ENCODE results near the gene CDH12. TPM values are rescaled to one million over a fixed set of nuclear protein-coding genes. Genes with fewer than 3 reads are reported as not detected.
"Not testable (repeated sequence)": the region's sequence is repeated elsewhere in the genome, so short reads cannot be mapped to it uniquely, and the experiment has no call there.

The CDH12 gene
- total RNA-seq, 6 experiments from 2014 or later, result not detected

GRCh38 chr5:22151801-22152200 is 701.3 kb downstream of the CDH12 start:
- not testable (repeated sequence) for H3K4me3 Mint-ChIP-seq; H3K27ac Mint-ChIP-seq; H3K9me3 Mint-ChIP-seq; H3K27me3 Mint-ChIP-seq (ENCODE audit: insufficient read depth); H3K4me1 Mint-ChIP-seq (ENCODE audit: low read depth); DNase-seq; H3K36me3 Mint-ChIP-seq (ENCODE audit: low read depth)

DNA sequence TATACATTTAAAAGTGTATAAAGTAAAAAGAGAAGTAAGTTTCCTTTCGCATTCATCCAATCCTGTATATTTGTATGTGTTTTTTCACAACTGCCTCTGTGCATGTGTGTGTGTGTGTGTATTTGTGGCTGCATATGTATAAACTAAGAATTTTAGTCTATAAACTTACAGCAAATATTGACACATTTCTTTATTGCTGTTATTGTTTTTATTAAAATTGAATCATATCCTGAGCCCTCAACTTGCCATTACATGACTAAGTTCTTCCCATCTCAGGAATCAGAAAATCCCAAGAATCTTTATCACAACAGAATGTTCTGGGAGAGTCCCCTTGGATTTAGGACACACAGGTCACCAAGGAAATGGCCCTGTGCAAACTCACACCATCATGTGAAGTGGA is 712.7 kb downstream of the CDH12 start:
- DNase-seq; H3K4me1 Mint-ChIP-seq (ENCODE audit: low read depth); H3K27ac Mint-ChIP-seq; H3K36me3 Mint-ChIP-seq (ENCODE audit: low read depth); H3K27me3 Mint-ChIP-seq (ENCODE audit: insufficient read depth); H3K4me3 Mint-ChIP-seq: not testable (repeated sequence)
- H3K9me3 Mint-ChIP-seq, result peaks cover 18% of the 10 kb centered on the region

GRCh38 chr5:22139662-22140300 is 713.4 kb downstream of the CDH12 start:
- not testable (repeated sequence) for H3K36me3 Mint-ChIP-seq (ENCODE audit: low read depth); H3K27me3 Mint-ChIP-seq (ENCODE audit: insufficient read depth); H3K27ac Mint-ChIP-seq; H3K4me1 Mint-ChIP-seq (ENCODE audit: low read depth); DNase-seq; H3K4me3 Mint-ChIP-seq
- H3K9me3 Mint-ChIP-seq, result peaks cover 15% of the 10 kb centered on the region

DNA sequence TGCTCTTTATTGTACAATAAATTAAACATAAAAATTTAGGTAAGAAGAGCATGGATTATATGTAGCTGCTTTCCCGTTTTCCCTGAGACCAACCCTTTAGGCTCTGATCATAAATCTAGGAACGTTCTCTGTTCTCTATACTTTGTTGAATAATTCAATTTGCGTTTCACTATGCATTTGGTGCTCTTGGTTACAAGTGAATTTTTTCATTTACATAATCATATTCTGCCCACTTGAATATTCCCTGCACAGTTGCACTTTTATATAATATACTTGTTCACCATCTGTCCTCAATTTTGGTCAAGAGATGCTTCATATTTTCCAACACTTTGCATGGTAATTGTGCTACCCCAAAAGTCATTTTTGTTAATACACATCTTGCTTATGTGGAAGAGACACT is 741.8 kb downstream of the CDH12 start:
- no peaks in the 10 kb centered on the region; the same call in 1 of the 2 replicates for H3K36me3 Mint-ChIP-seq (ENCODE audit: low read depth)
- DNase-seq, result no peak
- no peak for TF ChIP-seq CTCF (IDR thresholded peaks at IDR 0.05)
- H3K27ac Mint-ChIP-seq, result no peak overlapping the region
- H3K4me3 Mint-ChIP-seq, result no peak overlapping the region
- no peaks in the 10 kb centered on the region for H3K27me3 Mint-ChIP-seq (ENCODE audit: insufficient read depth)
- no peaks in the 10 kb centered on the region for H3K4me1 Mint-ChIP-seq (ENCODE audit: low read depth)
- H3K9me3 Mint-ChIP-seq, result peaks cover 29% of the 10 kb centered on the region

GRCh38 chr5:22109315-22109714 is 743.8 kb downstream of the CDH12 start:
- peaks cover 27% of the 10 kb centered on the region for H3K9me3 Mint-ChIP-seq
- DNase-seq, result no peak
- no peaks in the 10 kb centered on the region for H3K4me1 Mint-ChIP-seq (ENCODE audit: low read depth)
- no peak overlapping the region for H3K27ac Mint-ChIP-seq
- H3K27me3 Mint-ChIP-seq (ENCODE audit: insufficient read depth), result no peaks in the 10 kb centered on the region
- no peak overlapping the region for H3K4me3 Mint-ChIP-seq
- no peak for TF ChIP-seq CTCF (IDR thresholded peaks at IDR 0.05)
- H3K36me3 Mint-ChIP-seq (ENCODE audit: low read depth), result no peaks in the 10 kb centered on the region; the same call in 1 of the 2 replicates

- Mint-ChIP-seq H3K4me3 (no peak overlapping the region), H3K4me1 (ENCODE audit: low read depth) (no peaks in the 10 kb centered on the region), H3K27ac (no peak overlapping the region), H3K36me3 (ENCODE audit: low read depth) (no peaks in the 10 kb centered on the region; the same call in 1 of the 2 replicates), H3K9me3 (peaks cover 24% of the 10 kb centered on the region), H3K27me3 (ENCODE audit: insufficient read depth) (no peaks in the 10 kb centered on the region)
- DNase-seq, result no peak
- no peak for TF ChIP-seq CTCF (IDR thresholded peaks at IDR 0.05)
Observed at GRCh38 chr5:22108545-22108944, 744.6 kb downstream of the CDH12 start.

DNA sequence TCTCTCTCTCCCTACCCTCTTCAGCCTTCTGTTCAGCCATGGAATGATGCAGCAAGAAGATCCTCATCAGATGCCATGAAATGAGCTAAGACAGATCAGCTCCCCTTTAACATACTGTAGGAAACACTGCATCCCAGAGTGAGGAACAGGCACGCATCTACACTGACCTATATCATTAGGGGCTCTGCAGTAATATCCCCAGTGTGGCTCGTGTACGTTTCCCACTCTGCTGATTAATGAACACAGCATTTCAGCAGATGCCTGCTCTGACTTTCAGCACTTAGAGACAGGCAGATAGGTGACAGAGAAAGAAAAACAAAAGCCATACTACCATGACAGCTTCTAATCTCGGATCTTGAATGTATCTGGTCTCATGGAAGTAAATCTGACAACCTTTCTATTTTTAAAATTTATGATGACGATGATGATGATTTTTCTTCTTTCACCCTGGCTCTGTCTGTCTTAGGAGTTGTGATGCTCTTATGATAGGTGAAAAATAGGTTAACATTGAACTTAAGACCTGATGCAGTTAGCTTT is 750.3 kb downstream of the CDH12 start:
- Mint-ChIP-seq H3K27ac (no peak overlapping the region), H3K36me3 (ENCODE audit: low read depth) (no peaks in the 10 kb centered on the region), H3K4me1 (ENCODE audit: low read depth) (no peaks in the 10 kb centered on the region), H3K9me3 (peaks cover 12% of the 10 kb centered on the region; the same call in 1 of the 2 replicates), H3K27me3 (ENCODE audit: insufficient read depth) (no peaks in the 10 kb centered on the region), H3K4me3 (no peak overlapping the region)
- TF ChIP-seq CTCF (IDR thresholded peaks at IDR 0.05), result no peak
- no peak for DNase-seq

Measured in HFFc6 (cell line).